ENCODE results near the gene DNAAF2.

- no peak for TF ChIP-seq EP300 (IDR thresholded peaks at IDR 0.05; ENCODE audit: borderline replicate concordance in 1 of 2, low read depth in 1 of 2, low read length in 1 of 2)
- no peak for TF ChIP-seq POLR2AphosphoS5 (IDR thresholded peaks at IDR 0.05; ENCODE audit: low read depth, low read length)
Measured at GRCh38 chr14:49578141-49578540, 56.9 kb downstream of the DNAAF2 start.
